Islet precursor cell (in vitro differentiated cells): ENCODE measurements around the gene SBF1.

Source experiments
- DNase-seq: peaks from one replicate; pipeline ENCODE4 v3.0.0-alpha.2; 2018

The SBF1 gene

DNA sequence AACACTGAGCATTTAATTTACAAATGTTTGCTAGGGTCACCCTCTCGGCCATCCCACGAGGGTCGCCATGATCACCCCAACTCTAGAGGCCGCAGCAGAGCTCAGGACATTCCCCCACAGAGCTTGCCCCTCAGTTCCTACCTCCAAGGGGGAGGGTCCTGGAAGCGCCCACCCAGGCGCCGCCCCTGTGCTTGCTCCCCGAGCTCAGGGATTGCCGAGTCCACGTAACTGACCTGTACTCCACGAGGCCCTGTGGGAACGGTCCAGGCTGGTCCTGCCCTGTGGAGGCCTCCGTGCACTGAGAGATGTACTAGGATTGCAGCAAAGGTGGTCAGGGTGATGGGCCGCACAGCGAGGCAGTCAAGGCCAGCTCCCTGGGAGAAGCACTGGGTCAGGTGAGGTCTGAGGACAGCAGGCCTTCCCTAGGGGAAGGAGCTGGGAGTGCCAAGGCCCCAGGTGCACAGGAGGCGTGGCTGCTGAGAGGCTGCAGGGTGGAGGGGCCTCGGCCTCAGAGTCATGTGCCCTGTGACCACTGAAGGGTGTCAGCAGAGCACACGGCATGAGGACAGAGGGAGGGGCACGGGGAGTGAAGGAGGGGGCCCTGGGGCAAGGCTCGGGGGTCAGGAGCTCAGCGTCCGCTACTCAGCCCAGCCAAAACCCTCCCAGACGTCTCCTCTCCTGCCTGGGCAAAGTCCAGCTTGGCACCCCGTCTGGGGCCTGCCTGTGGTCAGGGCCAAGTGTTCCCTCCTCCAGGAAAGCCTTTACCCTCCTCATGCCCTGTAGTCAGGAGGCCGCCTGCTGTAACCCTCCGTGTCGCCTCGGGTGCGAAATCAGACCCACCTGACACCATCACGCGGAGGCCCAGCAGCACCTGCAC lies 9.4 kb upstream of the SBF1 start:
- no peak for DNase-seq

- no peak for DNase-seq
Observed at GRCh38 chr22:50483556-50483955, 8.7 kb upstream of the SBF1 start.

DNA sequence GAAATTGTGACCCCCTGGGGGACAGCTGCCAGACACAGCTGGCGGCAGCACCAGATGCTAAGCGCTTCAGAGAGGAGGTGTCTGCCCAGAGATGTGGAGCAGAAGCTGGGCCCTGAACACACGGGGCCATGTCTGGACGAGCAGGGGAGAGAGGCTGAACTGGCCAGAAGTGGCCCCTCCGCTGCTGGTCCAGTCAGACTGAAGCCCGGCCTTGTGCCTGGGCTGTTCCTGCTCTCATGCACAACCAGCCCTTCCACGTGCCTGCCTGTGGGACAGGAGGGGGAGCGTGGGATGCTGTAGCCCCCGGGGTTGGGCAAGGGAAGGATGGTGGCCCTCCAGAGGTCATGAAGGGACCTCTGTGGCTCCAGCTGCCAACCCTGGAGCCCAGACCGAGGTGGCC lies 8.3 kb upstream of the SBF1 start:
- no peak for DNase-seq

DNA sequence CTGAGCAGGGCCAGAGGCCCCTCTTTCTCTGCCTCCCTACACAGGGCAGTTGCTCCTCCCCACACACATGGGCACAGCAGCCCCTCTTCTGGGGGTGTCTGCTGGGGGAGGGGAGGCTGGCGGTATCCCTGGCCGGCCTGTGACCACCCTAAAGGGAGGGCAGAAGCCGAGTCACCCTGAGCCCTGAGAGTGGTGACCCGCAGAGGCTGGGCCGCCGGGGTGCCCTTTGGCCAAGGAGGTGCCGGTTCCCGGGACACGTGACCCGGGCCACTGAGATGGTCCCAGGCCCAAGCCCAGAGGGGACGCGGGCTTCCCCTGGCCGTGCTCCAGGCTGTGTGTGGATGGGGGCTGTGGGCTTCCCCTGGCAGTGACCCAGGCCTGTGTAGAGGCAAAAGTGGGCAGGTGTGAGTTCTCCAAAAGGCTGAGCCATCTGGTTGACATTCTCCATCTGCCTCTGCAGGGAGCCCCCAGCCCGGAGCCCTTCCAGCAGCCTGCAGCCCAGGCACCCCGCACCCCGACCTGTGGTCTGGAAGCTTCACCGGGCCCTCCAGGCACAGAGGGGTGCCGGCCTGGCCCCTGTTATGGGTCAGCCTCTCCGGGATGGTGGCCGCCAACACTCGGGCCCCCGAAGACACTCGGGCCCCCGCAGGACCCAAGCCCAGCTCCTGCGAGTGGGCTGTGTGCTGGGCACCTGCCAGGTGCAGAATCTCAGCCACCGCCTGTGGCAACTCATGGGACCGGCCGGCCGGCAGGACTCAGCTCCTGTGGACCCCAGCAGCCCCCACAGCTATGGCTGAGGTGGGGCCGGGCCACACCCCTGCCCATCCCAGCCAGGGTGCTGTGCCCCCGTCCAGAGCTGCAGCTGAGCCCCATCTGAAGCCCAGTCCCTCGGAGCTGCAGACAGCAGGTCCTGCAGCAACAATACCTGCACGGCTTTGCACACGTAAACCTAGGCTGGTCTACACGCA lies 7.6 kb upstream of the SBF1 start:
- DNase-seq = no peak

GRCh38 chr22:50481440-50482106 lies 6.7 kb upstream of the SBF1 start, which contains the start of gene ADM2:
TSS of gene ADM2 (plus strand) at chr22:50481543. CDS start at chr22:50481848, 305 bp downstream.
- DNase-seq = peak; percentile 81

- DNase-seq = no peak
Observed at GRCh38 chr22:50481045-50481439, 6.2 kb upstream of the SBF1 start.

DNA sequence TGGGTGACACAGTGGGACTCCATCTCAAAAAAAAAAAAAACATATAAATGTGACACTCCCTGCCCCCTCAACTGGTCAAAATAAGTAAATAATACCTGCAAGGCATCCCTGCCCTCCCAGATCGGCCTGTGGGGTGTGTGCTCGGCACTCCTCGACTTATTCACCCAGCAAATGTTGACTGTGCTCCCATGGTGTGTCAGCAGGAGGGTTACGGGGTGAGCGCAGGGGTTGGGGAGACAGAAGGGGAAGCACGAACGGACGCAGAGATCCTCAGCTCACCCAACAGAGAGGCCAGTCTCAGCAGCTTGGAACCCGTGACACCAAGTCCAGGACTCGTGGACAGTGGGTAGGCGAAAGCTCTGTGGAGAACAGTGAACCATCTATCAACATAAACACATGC lies 4.9 kb upstream of the SBF1 start:
- DNase-seq = no peak

DNA sequence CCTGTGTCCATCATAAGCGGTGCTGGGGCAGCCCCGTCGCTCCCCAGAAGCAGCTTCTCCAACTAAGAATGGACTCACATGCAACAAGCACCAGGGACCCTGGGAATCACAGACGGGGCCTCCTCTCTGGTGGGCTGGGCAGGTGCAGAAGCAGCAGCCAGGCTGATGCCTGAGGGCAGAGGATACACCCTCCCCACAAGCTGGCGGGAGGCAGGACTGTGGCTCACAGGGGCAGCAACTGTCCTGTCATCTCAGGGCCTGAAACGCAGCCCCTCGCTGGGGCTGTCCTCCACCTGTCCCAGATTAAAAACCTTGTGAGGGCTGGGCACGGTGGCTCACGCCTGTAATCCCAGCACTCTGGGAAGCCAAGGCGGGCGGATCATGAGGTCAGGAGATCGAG lies 3.1 kb upstream of the SBF1 start:
- no peak for DNase-seq

DNA sequence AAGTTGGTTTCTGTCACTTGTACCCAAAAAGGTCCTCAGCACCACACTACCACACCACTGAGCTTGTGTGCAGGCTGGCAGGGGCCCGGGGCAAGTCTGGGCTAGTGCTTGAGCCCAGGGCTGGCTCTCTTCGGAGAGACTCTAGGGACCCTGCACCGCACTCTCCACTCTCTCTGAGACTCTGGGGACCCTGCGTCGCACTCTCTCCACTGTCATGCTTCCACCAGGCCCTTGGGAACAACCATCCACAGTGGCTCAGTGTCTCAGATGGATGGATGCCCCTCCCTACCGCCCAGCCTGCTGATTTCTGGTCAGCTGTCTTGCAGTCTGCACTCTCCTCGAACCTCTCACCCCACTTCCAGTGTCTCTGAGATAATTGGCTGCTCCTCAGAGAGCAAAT lies 2.0 kb upstream of the SBF1 start:
- DNase-seq = no peak

DNA sequence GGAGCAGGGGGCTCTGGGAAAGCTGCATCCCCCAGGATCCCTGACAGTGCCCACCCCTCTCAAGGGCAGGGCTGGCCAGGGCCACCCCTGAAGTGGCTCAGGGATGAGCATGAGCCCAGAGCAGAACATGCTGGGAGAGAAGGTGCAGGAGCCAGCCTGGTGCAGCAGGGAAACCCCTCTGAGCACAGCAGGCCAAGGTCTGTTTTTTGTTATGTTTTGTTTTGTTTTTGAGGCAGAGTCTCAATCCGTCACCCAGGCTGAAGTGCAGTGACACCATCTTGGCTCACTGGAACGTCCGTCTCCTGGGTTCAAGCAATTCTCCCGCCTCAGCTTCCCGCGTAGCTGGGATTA lies 792 bp upstream of the SBF1 start:
- DNase-seq = no peak

DNA sequence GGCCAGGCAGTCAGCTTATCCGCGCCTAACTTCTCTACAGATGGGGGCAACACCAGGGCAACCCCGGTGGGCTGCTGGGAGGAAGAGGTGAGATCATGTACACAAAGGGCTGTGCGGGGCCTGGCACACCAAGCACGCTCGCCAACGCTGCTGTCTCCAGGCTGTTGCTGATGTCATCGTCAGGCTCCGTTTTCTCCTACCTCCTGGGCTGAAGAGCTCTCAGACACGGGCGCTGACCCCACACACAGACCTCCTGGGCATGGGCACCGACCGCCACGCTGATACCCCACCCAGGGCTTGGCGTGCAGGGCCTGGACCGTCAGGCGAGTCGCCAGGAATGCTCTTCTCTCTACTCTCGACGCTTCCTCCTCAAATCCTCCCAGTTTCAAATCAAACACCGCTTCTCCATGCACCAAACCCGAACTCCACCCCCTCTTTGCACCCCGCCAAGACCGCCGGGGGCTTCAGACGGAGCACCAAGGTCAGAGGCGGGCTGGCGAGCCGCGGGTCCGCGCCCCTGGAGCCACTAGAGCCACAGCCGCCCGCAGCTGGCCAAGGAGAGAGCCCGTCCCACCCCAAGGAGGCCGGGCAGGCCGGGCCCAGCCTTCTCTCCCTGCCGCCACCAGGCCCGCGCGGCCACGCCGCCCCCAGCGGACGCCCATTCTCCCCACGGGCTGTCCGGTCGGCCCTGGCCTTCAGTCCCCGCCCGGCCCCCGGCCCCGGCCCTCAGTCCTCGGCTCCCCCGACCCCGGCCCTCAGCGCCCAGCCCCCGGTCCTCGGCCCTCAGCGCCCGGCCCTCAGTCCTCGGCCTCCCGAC lies 772 bp downstream of the SBF1 start:
- DNase-seq = no peak

DNA sequence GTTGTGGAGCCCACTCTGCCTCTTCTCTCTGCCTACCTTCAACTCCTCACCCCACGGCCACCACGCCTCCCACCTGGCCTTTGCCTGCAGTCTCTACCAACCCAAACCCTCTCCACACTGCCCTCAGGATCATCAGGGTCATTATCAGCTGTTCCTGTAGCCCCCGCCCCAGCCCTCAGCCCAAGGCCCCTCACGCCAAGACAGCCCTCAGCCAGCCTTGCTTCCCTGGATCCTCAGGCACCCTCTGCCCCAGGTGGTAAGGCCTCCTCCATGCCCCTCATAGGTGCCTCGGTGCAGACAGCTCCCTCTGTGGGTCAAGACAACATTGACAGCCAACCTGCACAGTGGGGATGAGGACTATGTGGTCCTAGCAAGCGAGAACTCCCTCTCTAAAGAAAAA lies 1.7 kb downstream of the SBF1 start:
- DNase-seq = no peak

DNA sequence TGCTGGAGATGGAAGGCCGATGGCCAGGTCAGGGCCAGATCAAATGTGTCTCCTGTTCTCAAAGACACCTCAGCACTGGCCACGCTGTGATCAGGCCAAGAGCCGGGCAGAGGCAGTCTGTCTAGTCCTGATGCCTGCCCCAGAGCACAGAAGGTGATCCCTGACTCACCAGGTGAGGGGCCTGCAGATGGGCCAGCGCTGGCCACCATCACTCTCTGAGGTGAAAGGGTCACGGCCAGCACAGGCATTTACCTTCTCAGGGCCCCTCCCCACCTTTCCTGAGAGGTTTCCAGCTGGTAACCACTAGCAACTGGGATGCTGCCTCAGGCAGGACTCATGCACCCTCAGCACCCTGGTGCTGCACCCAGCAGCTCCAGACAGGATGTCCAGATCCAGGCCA lies 2.9 kb downstream of the SBF1 start:
- no peak for DNase-seq

- no peak for DNase-seq
Observed at GRCh38 chr22:50471197-50471847, 3.5 kb downstream of the SBF1 start.

DNA sequence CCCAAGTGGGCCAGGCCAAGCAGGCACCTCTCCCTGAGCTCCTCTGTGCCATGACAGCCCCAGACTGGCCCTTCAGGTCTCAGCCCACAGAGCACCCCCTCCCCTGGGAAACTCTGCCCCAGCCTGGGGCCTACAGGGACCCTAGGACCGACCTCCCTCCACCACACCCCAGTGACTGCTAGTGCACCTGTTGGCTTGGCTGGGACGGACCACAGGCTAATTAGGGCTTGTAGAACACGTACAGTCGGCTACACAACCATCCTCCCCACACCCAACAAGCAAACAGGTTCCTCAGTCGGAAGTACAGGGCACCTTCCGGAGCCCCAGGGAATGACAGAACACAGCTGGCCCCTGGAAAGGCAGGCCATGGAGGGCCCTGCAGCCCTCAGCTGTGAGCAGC lies 4.3 kb downstream of the SBF1 start:
- DNase-seq = no peak

DNA sequence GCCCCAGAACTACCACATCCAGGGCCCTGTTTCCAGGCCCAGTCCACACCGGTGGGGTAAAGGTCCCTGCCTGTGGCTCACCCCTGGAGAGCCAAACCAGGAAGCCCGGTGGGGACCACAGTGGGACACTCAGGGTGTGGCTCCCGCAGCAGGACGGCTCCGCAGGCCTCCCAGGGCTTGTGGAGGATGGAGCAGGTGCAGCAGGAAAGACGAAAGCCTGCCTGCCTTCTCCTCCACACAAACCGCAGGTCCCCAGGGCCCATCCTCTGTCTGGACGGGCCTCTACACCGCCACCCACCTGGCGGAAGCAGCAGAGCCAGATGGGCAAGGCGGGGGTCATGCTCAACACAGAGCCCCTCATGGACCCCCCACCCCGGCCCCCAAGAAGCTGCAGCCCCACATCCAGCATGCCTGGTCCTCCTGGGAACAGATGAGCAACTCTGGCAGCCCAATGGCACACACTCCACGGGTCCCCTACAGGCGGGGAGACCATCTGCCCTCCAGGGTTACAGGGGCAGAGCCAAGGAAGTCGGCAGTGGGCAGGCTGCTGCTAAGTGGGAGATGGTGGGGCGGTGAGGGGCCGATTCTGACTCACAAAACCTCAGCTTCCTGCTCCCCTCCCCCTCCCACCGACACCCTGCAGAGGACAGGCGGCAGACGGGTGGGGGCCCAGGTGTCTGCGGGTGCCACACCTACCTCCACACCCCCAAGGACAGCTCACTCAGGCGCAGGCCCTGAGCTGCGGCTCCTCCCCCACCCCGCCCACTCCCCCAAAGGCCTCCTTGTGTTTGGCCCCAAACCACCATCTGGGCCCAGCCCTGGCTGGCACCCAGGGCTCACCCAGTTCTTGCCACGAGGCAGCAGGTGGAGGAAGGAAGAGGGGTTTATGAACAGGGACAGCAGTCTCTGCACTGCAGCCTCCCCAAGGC lies 5.2 kb downstream of the SBF1 start:
- DNase-seq = no peak

DNA sequence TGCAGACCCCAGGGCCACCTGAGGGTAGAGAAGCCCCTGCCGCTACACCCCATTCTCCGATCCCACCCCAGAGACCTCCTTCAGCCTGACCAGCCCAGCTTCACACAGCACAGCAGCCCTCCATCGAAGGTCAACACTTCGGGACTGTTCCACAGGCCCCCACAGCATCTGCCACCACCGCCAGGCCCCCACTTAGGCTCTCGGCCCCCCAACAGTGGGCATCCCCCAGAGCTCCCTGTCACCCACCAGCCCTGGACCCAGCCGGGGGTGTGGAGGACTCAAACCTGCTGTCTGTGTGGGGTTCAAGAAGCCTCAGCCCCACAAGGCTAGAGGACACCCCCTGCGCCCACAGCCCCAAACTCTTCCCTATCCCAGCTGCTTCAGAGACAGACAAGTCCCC lies 6.2 kb downstream of the SBF1 start:
- DNase-seq = no peak

DNA sequence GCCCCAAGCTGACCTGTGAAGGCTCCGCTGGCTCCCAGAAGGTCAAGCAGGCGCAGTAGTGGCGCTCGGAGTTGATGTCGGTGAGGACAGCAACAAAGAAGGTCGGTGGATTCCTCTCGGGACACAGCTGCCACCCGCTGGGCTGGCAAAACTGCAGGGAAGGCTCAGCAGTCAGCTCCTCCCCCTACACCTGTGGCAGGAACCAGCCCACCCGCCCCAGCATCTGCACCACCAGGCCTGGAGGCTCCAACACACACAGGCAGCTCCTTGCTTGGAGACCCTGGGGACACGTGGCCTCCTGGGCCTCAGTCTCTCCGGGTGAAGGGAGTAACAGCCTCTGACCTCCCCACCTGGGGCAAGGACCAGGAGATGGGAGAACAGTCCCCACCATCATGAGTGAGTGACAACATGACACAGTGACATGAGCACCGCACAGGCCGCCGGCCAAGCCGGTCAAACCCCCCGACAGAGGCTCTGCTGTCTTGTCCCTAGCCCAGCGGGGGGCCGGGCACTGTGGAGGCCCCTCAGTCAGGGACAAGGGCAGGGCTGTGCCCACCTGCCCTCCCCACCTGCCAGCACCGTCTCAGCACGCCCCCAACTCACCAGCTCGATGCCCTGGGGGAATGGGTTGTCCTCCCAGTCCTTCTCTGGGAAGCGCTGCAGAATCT lies 6.9 kb downstream of the SBF1 start:
- no peak for DNase-seq

DNA sequence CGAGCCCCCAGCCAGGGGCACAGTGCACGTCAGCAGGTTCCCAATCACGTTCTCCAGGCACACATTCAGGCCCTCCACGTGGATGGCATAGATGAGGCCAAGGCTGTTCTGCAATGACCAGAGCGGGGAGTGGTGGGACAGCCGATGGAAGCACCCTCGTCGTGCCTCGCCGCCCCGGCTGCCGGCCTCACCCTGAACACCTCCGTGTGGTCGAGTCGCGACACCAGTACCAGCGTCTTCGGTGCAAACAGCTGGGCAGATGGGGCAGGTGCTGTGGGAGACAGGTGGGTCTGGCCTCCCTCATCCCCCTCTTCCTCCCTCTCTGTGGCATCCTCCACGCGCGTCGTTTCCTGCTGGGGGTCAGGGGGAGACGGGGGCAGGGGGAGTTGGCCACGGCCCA lies 7.5 kb downstream of the SBF1 start:
- no peak for DNase-seq
